ENCODE data around the gene ANGPTL4.

- no peak for TF ChIP-seq TSHZ2 (CRISPR knock-in tag; IDR thresholded peaks at IDR 0.05)
- no peak for TF ChIP-seq ESRRG (CRISPR knock-in tag; IDR thresholded peaks at IDR 0.05)
These were observed 43.3 kb upstream of the ANGPTL4 start for GRCh38 chr19:8320564-8321066.

Data from SK-N-SH treated with all-trans-retinoic acid at 6 μM for 48 hours (cell line).